Neuronal stem cell (in vitro differentiated cells): Measurements from ENCODE around the gene POTEF. TPM values are rescaled to one million over a fixed set of nuclear protein-coding genes. Genes with fewer than 3 reads are reported as not detected.
"Not testable (repeated sequence)": the region's sequence is repeated elsewhere in the genome, so short reads cannot be mapped to it uniquely, and the experiment has no call there.

Experiments
- DNase-seq: peaks from one replicate; pipeline ENCODE4 v3.0.0-alpha.2; 2013; ENCODE audit warnings: low spot score
- H2AFZ ChIP-seq: one replicate; pipeline ENCODE4 v1.6.1; 2013; ENCODE audit warnings: mild to moderate bottlenecking, low read length, inconsistent platforms
- H2AK5ac ChIP-seq: 2 replicates; pipeline ENCODE4 v1.6.1; 2013; ENCODE audit warnings: low read depth, mild to moderate bottlenecking, inconsistent platforms, low read length, moderate library complexity, mixed read lengths
- H2BK120ac ChIP-seq: 2 replicates; pipeline ENCODE4 v1.6.1; 2013; ENCODE audit warnings: low read depth, mild to moderate bottlenecking, inconsistent platforms, low read length, moderate library complexity, mixed read lengths
- H2BK12ac ChIP-seq: one replicate; pipeline ENCODE4 v1.6.1; 2013; ENCODE audit warnings: low read length, inconsistent platforms
- H2BK15ac ChIP-seq: 2 replicates; pipeline ENCODE4 v1.6.1; 2013; ENCODE audit warnings: mild to moderate bottlenecking, low read length, inconsistent platforms, mixed read lengths
- H2BK5ac ChIP-seq: one replicate; pipeline ENCODE4 v1.6.1; 2013; ENCODE audit warnings: inconsistent platforms, mild to moderate bottlenecking, low read length, moderate library complexity
- H3K14ac ChIP-seq: one replicate; pipeline ENCODE4 v1.6.1; 2013; ENCODE audit warnings: low read length, inconsistent platforms
- H3K18ac ChIP-seq: 2 replicates; pipeline ENCODE4 v1.6.1; 2013; ENCODE audit warnings: low read length, inconsistent platforms
- H3K23ac ChIP-seq: 2 replicates; pipeline ENCODE4 v1.6.1; 2013; ENCODE audit warnings: low read depth, mild to moderate bottlenecking, mixed read lengths, low read length, inconsistent platforms; ENCODE audit not compliant: poor library complexity
- H3K27ac ChIP-seq: replicated peaks from 3 replicates; pipeline ENCODE4 v1.5.1; 2013; ENCODE audit warnings: low read length, inconsistent platforms
- H3K27me3 ChIP-seq, 3 experiments: 2 replicates each; pipeline ENCODE4 v1.6.1; 2013; ENCODE audit warnings: low read length in 3 of 3, mild to moderate bottlenecking in 2 of 3, inconsistent platforms in 1 of 3, low read depth in 1 of 3, mixed read lengths in 1 of 3, moderate library complexity in 1 of 3; ENCODE audit not compliant: control insufficient read depth in 3 of 3, insufficient read depth in 3 of 3
- H3K36me3 ChIP-seq, 2 donors: replicated peaks in 1 of 2; 2 replicates each; pipeline ENCODE4 v1.6.1; 2013; ENCODE audit warnings: low read length in 2 of 2; ENCODE audit not compliant: control insufficient read depth in 2 of 2, insufficient read depth in 2 of 2
- H3K4ac ChIP-seq: 2 replicates; pipeline ENCODE4 v1.6.1; 2013; ENCODE audit warnings: inconsistent platforms, mild to moderate bottlenecking, low read length, moderate library complexity
- H3K4me1 ChIP-seq, 2 donors: 1 replicate in 1 of 2; 2 replicates in 1 of 2; pipeline ENCODE4 v1.6.1; 2013; ENCODE audit warnings: low read length in 2 of 2, low read depth in 1 of 2; ENCODE audit not compliant: control insufficient read depth in 2 of 2, insufficient read depth in 1 of 2
- H3K4me2 ChIP-seq: one replicate; pipeline ENCODE4 v1.6.1; 2013; ENCODE audit warnings: mild to moderate bottlenecking, low read length, inconsistent platforms; ENCODE audit not compliant: insufficient read depth, poor library complexity, severe bottlenecking
- H3K4me3 ChIP-seq, 2 donors: 2 replicates each; pipeline ENCODE4 v1.5.1; 2013; ENCODE audit warnings: low read length in 2 of 2, mild to moderate bottlenecking in 2 of 2, inconsistent platforms in 1 of 2, moderate library complexity in 1 of 2
- H3K79me1 ChIP-seq: one replicate; pipeline ENCODE4 v1.6.1; 2013; ENCODE audit warnings: low read depth, mild to moderate bottlenecking, inconsistent platforms, low read length, moderate library complexity
- H3K9ac ChIP-seq: one replicate; pipeline ENCODE4 v1.6.1; 2013; ENCODE audit warnings: mild to moderate bottlenecking, low read depth, low read length, inconsistent platforms; ENCODE audit not compliant: poor library complexity
- H3K9me3 ChIP-seq, 2 donors: replicated peaks in 1 of 2; 2 replicates each; pipeline versions ENCODE3 to v1.6.1; 2013; ENCODE audit warnings: low read length in 2 of 2, mild to moderate bottlenecking in 2 of 2, inconsistent platforms in 1 of 2, low read depth in 1 of 2, mixed read lengths in 1 of 2, moderate library complexity in 1 of 2; ENCODE audit not compliant: control insufficient read depth in 2 of 2, insufficient read depth in 1 of 2
- H4K8ac ChIP-seq: one replicate; pipeline ENCODE4 v1.6.1; 2013; ENCODE audit warnings: low read depth, mild to moderate bottlenecking, inconsistent platforms, low read length, moderate library complexity
- H4K91ac ChIP-seq: one replicate; pipeline ENCODE4 v1.6.1; 2013; ENCODE audit warnings: low read length, low read depth, mild to moderate bottlenecking, inconsistent platforms; ENCODE audit not compliant: poor library complexity
- WGBS, 2 donors: extraction: QIAGEN DNeasy Blood & Tissue Kit; methylation state at CpG; one replicate each; pipeline ENCODE4 v1.1.7; 2013; ENCODE audit warnings: missing lambda C conversion rate in 2 of 2, mixed read lengths in 1 of 2; ENCODE audit not compliant: insufficient read length in 2 of 2, insufficient replicate concordance in 1 of 2; ENCODE audit errors: extremely low coverage in 2 of 2; 5-methylcytosine and 5-hydroxymethylcytosine counted together
- polyA plus RNA-seq, 2 experiments: library from polyadenylated mRNA; stranded (reverse); fragments of 200-250 nt; gene quantifications; one replicate each; pipeline ENCODE4 v1.2.3, GENCODE V29; 2013

Gene POTEF
- 0.03 TPM for polyA plus RNA-seq (2013, experiment 1 of 2)
- 0.10 TPM for polyA plus RNA-seq (2013, experiment 2 of 2)

DNA sequence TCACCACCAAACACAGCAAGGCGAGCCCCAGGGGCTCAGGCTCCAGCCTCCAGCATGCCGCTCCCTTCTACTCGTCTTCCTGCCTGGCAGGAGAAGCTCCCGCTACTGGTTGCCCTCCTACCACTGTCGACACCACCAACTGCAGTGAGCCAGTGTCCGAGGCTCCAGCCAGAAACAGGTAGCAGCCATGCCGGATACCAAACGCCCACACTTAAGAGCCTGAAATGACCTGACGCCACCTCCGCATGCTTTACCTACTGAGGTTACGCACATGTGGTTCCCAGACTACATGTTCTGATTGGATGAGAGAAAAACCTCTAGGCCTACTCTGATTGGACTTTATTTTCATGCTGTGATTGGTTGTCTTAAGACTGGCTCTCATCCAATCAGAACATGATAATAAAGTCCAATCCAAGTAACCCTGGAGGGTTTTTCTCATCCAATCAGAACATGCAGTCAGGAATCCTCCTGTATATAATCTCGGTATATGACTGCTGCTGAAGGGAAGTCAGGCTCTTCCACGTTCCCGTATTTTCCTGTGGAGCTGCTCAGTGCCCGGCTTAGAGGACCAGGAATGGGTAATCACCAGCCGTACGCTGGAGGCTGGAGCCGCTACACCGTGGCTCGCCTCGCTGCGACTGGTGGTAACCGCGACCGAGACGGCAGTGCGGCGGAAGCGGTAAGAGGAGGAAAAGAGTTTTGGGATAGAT, at the start of gene POTEF:
POTEF (minus strand) TSS at position 103 of the 710 bp plus-strand sequence. CDS start 8,707 bp downstream, outside the sequence.
- DNase-seq, H3K18ac ChIP-seq, H4K91ac ChIP-seq, H2BK120ac ChIP-seq, H3K14ac ChIP-seq, H2AK5ac ChIP-seq, H3K4me1 ChIP-seq, H2BK15ac ChIP-seq, H2BK5ac ChIP-seq, H3K27ac ChIP-seq, H3K23ac ChIP-seq, H3K9me3 ChIP-seq, H3K27me3 ChIP-seq, H4K8ac ChIP-seq, H3K36me3 ChIP-seq, H3K4me2 ChIP-seq, H2AFZ ChIP-seq, H2BK12ac ChIP-seq, H3K79me1 ChIP-seq, H3K4ac ChIP-seq, H3K9ac ChIP-seq: not testable (repeated sequence)
- no CpG with 5 or more reads among the region's 29 CpGs for WGBS, 2 donors
- peak within 1 kb of the TSS in 1 of 2 donors; percentile 32 for H3K4me3 ChIP-seq

GRCh38 chr2:130174866-130175265, 45.8 kb upstream of the POTEF start:
- not testable (repeated sequence) for H2BK15ac ChIP-seq, H2AK5ac ChIP-seq, H4K91ac ChIP-seq, H2BK120ac ChIP-seq, H3K9ac ChIP-seq, H3K4me1 ChIP-seq, H3K4me2 ChIP-seq, H3K79me1 ChIP-seq, H3K27ac ChIP-seq, H3K4me3 ChIP-seq, H2AFZ ChIP-seq, H3K14ac ChIP-seq, H3K27me3 ChIP-seq, DNase-seq, H3K4ac ChIP-seq, H3K18ac ChIP-seq, H2BK5ac ChIP-seq, H3K9me3 ChIP-seq, H2BK12ac ChIP-seq, H3K23ac ChIP-seq, H4K8ac ChIP-seq
- WGBS, 2 donors, result no CpG with 5 or more reads among the region's 5 CpGs
- H3K36me3 ChIP-seq, result peaks cover 15 to 77% of the 10 kb centered on the region in 2 donors

GRCh38 chr2:130169896-130170295, 40.9 kb upstream of the POTEF start:
- no peak overlapping the region for H2AK5ac ChIP-seq
- WGBS, 2 donors, result no CpG with 5 or more reads among the region's 7 CpGs
- H2AFZ ChIP-seq, result no peak overlapping the region
- H3K4me1 ChIP-seq, result no peaks in the 10 kb centered on the region
- H3K4ac ChIP-seq, result no peak overlapping the region
- no peak overlapping the region for H4K91ac ChIP-seq
- H3K27me3 ChIP-seq, result no peaks in the 10 kb centered on the region
- no peak overlapping the region for H2BK5ac ChIP-seq
- H3K4me3 ChIP-seq, result no peak overlapping the region
- H2BK120ac ChIP-seq, result no peak overlapping the region
- no peak overlapping the region for H4K8ac ChIP-seq
- H3K9ac ChIP-seq, result no peak overlapping the region
- no peak overlapping the region for H3K18ac ChIP-seq
- no peak overlapping the region for H3K23ac ChIP-seq
- H3K79me1 ChIP-seq, result peaks cover 5% of the 10 kb centered on the region
- peaks cover 28 to 94% of the 10 kb centered on the region in 2 donors for H3K36me3 ChIP-seq
- DNase-seq, result no peak
- H2BK12ac ChIP-seq, result no peak overlapping the region
- H3K4me2 ChIP-seq, result no peak overlapping the region
- H3K14ac ChIP-seq, result no peak overlapping the region
- H3K27ac ChIP-seq, result no peak overlapping the region
- H2BK15ac ChIP-seq, result no peak overlapping the region
- no peaks in the 10 kb centered on the region for H3K9me3 ChIP-seq

- not testable (repeated sequence) for H3K27ac ChIP-seq, H3K9ac ChIP-seq, H3K9me3 ChIP-seq, H2BK5ac ChIP-seq, H2AK5ac ChIP-seq, H3K79me1 ChIP-seq, H3K18ac ChIP-seq, H3K4me1 ChIP-seq, H3K4me3 ChIP-seq, H3K27me3 ChIP-seq, H3K4me2 ChIP-seq, H4K8ac ChIP-seq, H3K23ac ChIP-seq, H2AFZ ChIP-seq, H4K91ac ChIP-seq, H2BK15ac ChIP-seq, H2BK120ac ChIP-seq, DNase-seq, H3K14ac ChIP-seq, H3K4ac ChIP-seq, H2BK12ac ChIP-seq
- peaks cover 30 to 94% of the 10 kb centered on the region in 2 donors for H3K36me3 ChIP-seq
- no CpG with 5 or more reads among the region's 3 CpGs for WGBS, 2 donors
Measured at GRCh38 chr2:130169163-130169562, 40.1 kb upstream of the POTEF start.
